Measurements from ENCODE around the gene NPRL2.

- no peak for TF ChIP-seq CTCF (conservative IDR thresholded peaks at IDR 0.05)
- TF ChIP-seq EZH2 (IDR thresholded peaks at IDR 0.05; ENCODE audit: low read depth), result no peak
These were observed 20.2 kb downstream of the NPRL2 start for GRCh38 chr3:50330330-50330729.

All from PC-9 (cell line).